Measurements from ENCODE around the gene TUBA4A. TPM values are rescaled to one million over a fixed set of nuclear protein-coding genes. Genes with fewer than 3 reads are reported as not detected.
A peak's percentile ranks its signal among the peaks of the same experiment; 100 is the strongest.

The TUBA4A gene
- total and polyA plus RNA-seq, 9 of the 15 experiments (the other 6 are each of a cell fraction or from before 2014, with no cell fraction given), result 25.1 to 174 (median 42.4) TPM

DNA sequence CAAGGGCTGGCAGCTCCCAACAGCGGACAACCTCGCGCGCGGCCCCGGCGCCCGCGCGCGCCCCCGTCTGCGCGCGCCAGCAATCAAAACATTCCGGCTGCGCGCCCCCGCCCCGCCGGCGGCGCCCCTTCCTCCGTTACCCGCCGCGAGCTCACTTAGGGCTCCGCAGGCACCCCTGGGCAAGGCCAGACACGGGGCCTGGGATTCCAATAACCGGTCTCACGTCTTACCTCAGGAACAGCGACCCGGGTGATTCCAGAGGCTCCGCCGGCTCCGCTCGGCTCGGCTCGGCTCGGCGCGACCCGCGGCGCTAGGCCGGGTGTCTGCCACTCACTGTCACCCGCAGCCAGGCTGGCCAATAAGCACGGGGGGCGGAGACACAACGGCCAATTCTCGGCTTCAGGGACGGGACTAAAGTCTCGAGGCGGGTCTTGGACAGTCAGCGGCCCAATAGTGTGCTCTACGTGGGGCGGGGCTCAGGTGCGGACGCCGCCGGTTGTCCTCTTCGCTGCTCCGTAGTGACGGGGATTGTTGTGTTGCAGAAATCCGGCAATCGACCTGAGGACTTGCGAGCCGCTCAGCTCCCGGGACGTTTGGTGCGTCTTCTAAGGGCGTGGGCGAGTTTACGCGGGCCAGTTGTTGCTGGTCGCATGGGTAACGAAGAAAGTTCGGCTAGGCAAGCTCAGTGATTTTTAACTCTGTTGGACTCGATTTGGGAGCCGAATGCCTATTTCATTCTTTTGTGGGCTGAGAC is 24.2 kb downstream of the TUBA4A start, which contains the start of the genes ANKZF1 and ATG9A (continued):
- no peak; the same call in 1 of the 2 replicates for TF ChIP-seq GABPA (tag; conservative IDR thresholded peaks at IDR 0.05; ENCODE audit: low read depth)
- TF ChIP-seq ZNF408 (CRISPR knock-in tag; IDR thresholded peaks at IDR 0.05; ENCODE audit: low read depth), result no peak
- TF ChIP-seq REST (IDR thresholded peaks at IDR 0.05; ENCODE audit: borderline replicate concordance), result no peak
- TF ChIP-seq REST (CRISPR knock-in tag; IDR thresholded peaks at IDR 0.05; ENCODE audit: low read depth), result 0 out of 2 replicates have a peak, but pooled peaks have one; percentile 47
- TF ChIP-seq GTF2E2 (tag; IDR thresholded peaks at IDR 0.05), result no peak
- peak; percentile 95 for TF ChIP-seq ZNF407 (IDR thresholded peaks at IDR 0.05; ENCODE audit: low read depth)
- TF ChIP-seq CREM (IDR thresholded peaks at IDR 0.05; ENCODE audit: low read depth), result peak; percentile 93
- no peak for TF ChIP-seq SMAD1 (IDR thresholded peaks at IDR 0.05; ENCODE audit: low read depth, low read length, partially characterized antibody)
- TF ChIP-seq POU5F1 (IDR thresholded peaks at IDR 0.05; ENCODE audit: borderline replicate concordance, low read depth, low read length, partially characterized antibody), result peak; percentile 74
- TF ChIP-seq PCBP2 (IDR thresholded peaks at IDR 0.05; ENCODE audit: low read depth, low read length, poor library complexity, severe bottlenecking), result no peak
- TF ChIP-seq ZNF184 (CRISPR knock-in tag; IDR thresholded peaks at IDR 0.05), result no peak
